HT1080 (cell line): ENCODE measurements around the gene BTF3. TPM values are rescaled to one million over a fixed set of nuclear protein-coding genes. Genes with fewer than 3 reads are reported as not detected.
"Not testable (repeated sequence)": the region's sequence is repeated elsewhere in the genome, so short reads cannot be mapped to it uniquely, and the experiment has no call there.

ENCODE experiments used
- DNase-seq: peaks from one replicate; pipeline ENCODE4 v3.0.0-alpha.2; 2015; ENCODE audit warnings: low read depth
- polyA plus RNA-seq, 2 experiments: library from polyadenylated mRNA; depleted of rRNA; stranded (reverse); fragments of >200 nt; gene quantifications; 2 replicates each; pipeline ENCODE4 v1.2.3, GENCODE V29; 2015
- total RNA-seq: library from RNA; depleted of rRNA; stranded (reverse); fragments of >200 nt; shearing (Covaris generic); gene quantifications from 2 replicates; pipeline ENCODE4 v1.2.3, GENCODE V29; 2014; rRNA removed

Gene BTF3
- 641 and 881 TPM in 2 replicates for total RNA-seq
- polyA plus RNA-seq (2015; cell fraction: cytosol; rRNA removed) = 1,050 and 1,581 TPM in 2 replicates
- 501 and 570 TPM in 2 replicates for polyA plus RNA-seq (2015; cell fraction: nucleus; rRNA removed)

DNA sequence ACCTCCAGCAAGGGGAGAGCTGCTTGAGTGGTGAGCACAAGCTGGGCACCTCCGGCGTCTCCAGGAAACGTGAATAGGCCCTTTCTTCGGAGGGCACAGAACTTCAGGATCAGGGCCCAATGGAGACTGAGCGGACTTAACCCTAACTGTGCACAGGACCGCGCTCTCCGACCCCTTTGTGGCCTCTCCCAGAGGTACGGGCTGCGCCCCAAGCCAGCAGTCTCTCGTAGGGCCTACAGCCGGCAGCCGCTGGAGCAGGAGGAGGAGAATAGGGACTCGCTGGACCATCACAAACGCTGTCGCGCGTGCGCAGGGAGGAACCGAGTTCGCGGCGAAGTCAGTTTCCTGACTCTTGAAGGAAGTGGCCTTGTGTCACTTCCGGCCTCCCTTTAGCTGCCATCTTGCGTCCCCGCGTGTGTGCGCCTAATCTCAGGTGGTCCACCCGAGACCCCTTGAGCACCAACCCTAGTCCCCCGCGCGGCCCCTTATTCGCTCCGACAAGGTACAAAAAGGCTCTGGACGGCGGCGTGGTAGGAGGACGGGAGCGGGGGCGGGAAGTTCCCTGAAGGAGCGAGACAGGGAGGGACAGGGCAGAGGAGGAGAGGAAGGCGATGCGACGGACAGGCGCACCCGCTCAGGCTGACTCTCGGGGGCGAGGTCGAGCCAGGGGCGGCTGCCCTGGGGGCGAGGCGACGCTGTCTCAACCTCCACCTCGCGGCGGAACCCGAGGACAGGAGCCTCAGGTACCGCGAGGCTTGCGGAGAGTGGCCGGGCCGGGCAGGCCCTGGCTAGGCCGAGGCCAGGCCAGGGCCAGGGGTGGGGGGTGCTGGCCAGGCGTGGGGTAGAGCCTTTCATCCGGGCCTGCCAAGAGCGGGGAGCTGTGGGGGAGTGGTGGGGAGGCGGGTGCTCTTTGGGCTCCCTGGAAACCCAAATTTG lies at the start of gene BTF3:
Gene BTF3, plus strand, starts transcription at position 386 of the 936 bp plus-strand sequence. Its CDS starts 226 bp downstream, at position 612.
- DNase-seq = peak; percentile 96

GRCh38 chr5:73448463-73449136 lies 49.6 kb upstream of the BTF3 start, which contains the start of gene FOXD1:
Gene FOXD1 (minus strand): TSS chr5:73448777. CDS start chr5:73448362, 415 bp downstream.
- peak; percentile 96 for DNase-seq

- DNase-seq = no peak
Observed at GRCh38 chr5:73450137-73450536, 48.1 kb upstream of the BTF3 start.

- DNase-seq = no peak
Observed at GRCh38 chr5:73450672-73451223, 47.5 kb upstream of the BTF3 start.

GRCh38 chr5:73451224-73452130 lies 46.8 kb upstream of the BTF3 start:
- DNase-seq = no peak

GRCh38 chr5:73452215-73452614 lies 46.0 kb upstream of the BTF3 start:
- no peak for DNase-seq

DNA sequence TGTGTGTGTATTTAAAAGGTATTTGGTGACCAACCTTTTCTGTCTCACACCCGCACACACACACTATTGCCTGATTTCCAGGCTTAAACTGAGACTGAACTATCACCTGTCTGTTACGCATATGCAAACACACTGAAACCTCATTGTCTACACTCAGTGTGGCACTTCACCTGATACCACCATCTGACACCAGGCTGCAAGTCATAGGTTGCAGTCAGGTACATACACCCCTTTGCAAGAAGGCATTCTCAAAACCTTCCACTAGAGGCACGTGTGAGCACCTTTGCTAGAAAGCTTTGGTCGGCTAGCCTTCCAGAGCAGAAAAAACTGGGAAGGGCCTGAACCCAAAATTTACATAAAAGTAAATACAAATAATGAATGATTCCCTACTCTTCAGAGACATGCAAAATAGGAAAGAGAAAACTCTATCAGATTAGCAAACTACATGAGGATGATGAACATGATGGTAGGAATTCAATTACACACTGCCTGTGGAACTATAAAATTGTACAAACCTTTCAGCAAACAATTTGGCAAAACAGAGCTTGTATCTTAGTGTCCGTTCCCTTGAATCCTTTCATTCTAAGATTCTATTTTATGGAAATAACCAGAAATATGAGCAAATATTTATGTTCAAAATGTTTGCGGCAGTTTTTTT lies 43.7 kb upstream of the BTF3 start:
- DNase-seq = peak; percentile 52

GRCh38 chr5:73456462-73456861 lies 41.8 kb upstream of the BTF3 start:
- DNase-seq = not testable (repeated sequence)

- peak; percentile 71 for DNase-seq
Observed at GRCh38 chr5:73459366-73459765, 38.9 kb upstream of the BTF3 start.

DNA sequence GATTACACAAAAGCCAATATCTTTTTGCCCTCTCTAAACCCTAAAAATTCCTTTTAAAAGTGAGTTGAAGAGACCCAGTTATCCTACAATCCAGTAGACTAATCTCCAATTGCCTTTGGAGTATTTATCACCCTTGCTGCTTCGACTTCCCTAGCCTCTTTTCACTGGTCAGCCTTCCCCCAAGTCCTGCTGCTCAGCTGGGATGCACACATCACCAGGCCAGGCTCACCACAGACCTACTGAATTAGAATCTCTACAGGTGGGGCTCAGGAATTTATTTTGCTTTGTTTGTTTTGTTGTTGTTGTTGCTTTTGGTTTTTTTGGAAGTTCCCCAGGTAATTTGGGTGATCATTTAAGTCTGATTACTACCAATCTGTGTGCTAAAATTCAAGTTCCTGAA lies 38.1 kb upstream of the BTF3 start:
- DNase-seq = no peak

DNA sequence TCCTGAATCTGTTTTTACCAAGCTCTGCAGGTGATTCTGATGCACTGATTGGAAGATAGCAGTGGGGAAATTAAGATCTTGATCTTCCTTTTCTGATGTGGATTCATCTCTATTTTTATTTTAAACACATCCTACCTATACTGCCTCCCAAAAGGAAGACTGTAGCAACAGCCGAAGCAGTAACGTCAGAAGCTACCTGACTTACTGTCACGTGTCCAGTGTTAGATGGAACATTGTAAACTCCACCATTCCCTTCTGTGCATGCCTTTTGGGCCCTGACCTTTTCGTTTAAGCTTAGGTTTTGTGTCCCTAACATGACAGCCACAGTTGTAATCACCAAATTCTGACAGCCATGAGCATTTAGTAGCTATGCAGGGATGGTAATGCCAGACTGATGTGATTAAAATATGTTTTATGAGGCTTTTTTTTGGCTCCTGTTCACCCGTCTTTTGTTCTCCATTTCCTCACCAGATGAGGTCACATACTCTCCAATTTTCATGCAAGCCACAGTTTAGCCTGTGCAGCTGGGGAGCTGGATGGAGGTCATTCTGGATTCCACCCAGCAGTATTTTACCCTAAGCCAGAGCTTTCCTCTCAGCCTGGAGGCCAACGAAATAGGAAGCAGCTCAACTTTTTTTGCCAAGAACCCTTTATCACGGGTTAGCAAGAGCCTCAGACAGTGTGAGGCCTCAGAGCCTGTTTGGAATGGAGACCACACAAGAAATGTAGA lies 34.1 kb upstream of the BTF3 start:
- no peak for DNase-seq

DNA sequence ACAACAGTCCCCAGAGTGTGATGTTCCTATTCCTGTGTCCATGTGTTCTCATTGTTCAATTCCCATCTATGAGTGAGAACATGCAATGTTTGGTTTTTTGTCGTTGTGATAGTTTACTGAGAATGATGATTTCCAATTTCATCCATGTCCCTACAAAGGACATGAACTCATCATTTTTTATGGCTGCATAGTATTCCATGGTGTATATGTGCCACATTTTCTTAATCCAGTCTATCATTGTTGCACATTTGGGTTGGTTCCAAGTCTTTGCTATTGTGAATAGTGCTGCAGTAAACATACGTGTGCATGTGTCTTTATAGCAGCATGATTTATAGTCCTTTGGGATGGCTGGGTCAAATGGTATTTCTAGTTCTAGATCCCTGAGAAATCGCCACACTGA lies 29.6 kb upstream of the BTF3 start:
- DNase-seq = not testable (repeated sequence)

DNA sequence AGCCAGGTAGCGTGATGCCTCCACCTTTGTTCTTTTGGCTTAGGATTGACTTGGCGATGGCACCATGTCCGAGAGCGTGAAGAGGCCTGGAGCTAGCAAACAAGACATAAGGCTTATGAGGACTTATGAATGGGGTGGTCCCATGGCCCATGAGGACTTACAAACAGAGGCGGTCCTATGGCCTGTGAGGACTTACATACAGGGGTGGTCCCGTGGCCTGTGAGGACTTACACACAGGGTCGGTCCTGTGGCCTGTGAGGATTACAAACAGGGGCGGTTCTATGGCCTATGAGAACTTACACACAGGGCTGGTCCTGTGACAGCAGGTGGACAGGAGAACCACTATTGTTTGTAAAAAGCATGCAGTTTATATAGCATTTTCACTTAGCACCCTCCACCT lies 28.4 kb upstream of the BTF3 start:
- no peak for DNase-seq

DNA sequence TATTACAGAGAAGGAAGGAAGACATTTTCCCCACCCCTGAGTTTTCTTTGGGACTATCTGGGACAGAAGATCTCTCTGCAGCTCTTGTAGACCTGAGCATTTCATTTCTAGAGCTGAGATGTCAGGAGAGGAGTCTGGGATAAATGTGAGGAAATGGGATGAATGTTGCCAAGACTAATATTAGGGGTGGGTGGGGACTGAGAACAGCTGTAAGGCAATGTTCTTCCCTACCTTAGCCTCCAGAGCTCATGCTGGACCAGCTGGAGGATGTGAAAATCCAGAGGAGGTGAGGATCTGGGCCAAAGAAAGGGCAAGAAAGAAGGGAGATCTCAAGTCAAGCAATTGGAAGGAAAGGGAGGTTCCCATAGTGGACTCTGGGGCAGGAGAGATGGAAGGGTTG lies 26.6 kb upstream of the BTF3 start:
- DNase-seq = no peak

DNA sequence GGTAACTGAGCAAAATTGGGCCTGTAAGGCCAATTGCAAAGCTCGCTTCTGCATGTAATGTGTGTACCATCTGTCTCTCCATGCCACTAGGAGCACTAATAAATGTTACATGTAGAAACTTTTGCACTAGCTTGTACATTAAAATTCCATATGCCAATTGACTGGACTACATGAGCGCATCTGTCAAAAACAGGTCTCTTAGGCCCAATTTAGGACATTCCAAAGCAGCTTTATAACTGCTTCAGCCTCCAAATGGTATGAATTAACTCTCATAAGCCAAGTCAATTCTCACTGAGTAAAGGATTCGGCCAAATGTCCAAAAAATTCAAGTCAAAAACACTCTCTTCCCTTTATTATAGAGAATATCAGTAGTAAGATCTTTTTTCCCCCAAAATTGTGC lies 26.1 kb upstream of the BTF3 start:
- DNase-seq = no peak

- no peak for DNase-seq
Observed at GRCh38 chr5:73480500-73480899, 17.7 kb upstream of the BTF3 start.

GRCh38 chr5:73482383-73483136 lies 15.7 kb upstream of the BTF3 start:
- DNase-seq = peak; percentile 65

- DNase-seq = no peak
Observed at GRCh38 chr5:73483676-73484075, 14.6 kb upstream of the BTF3 start.

DNA sequence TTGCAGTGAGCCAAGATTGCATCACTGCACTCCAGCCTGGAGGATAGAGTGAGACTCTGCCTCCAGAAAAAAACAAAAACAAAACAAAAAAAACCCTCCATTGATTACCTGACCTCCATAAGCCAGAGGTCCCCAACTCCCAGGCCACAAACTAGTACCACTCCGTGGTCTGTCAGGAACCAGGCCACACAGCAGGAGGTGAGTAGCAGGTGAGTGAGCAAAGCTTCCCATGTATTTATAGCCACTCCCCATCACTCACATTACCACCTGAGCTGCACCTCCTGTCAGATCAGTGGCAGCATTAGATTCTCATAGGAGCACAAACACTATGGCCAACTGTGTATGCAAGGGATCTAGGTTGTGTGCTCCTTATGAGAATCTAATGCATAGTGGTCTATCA lies 13.7 kb upstream of the BTF3 start:
- no peak for DNase-seq
